HEK293T (cell line): ENCODE measurements around the gene SLC16A11.

Experiments
- CTCF ChIA-PET: fragments of 350-600 bp; formaldehyde crosslinking; extraction: SDS; loops from one replicate; lab custom pipeline; 2021; ENCODE audit warnings: antibody characterized with exemption, inconsistent platforms; lab: Yijun Ruan, JAX
- POLR2A ChIA-PET: fragments of 350-600 bp; formaldehyde crosslinking; extraction: SDS; loops from one replicate; lab custom pipeline; 2020; ENCODE audit warnings: antibody characterized with exemption, inconsistent platforms; lab: Yijun Ruan, JAX
- DNase-seq: peaks from one replicate; pipeline ENCODE4 v3.0.0; 2012; ENCODE audit warnings: mixed read lengths; ENCODE audit errors: extremely low spot score
- ARNT ChIP-seq: fragments of 450-650 bp; IDR thresholded peaks from 2 replicates; pipeline ENCODE4 v1.6.1; 2017; ENCODE audit warnings: mild to moderate bottlenecking
- BHLHE40 ChIP-seq: fragments of 450-650 bp; IDR thresholded peaks from 2 replicates; pipeline ENCODE4 v1.6.1; 2016; ENCODE audit warnings: mild to moderate bottlenecking, moderate library complexity, borderline replicate concordance
- CTBP1 ChIP-seq: fragments of 450-650 bp; IDR thresholded peaks from 2 replicates; pipeline ENCODE4 v1.6.1; 2016; ENCODE audit warnings: borderline replicate concordance
- ELF4 ChIP-seq: fragments of 450-650 bp; IDR thresholded peaks from 2 replicates; pipeline ENCODE4 v1.6.1; 2017; ENCODE audit warnings: antibody characterized with exemption
- FOXA1 ChIP-seq: fragments of 450-650 bp; IDR thresholded peaks from 2 replicates; pipeline ENCODE4 v1.6.1; 2016; ENCODE audit warnings: mild to moderate bottlenecking
- FOXK2 ChIP-seq: fragments of 450-650 bp; IDR thresholded peaks from 2 replicates; pipeline ENCODE4 v1.6.1; 2016; ENCODE audit warnings: mild to moderate bottlenecking
- FOXM1 ChIP-seq: fragments of 450-650 bp; IDR thresholded peaks from 2 replicates; pipeline ENCODE4 v1.6.1; 2017; ENCODE audit warnings: mild to moderate bottlenecking, borderline replicate concordance
- HDGF ChIP-seq: fragments of 450-650 bp; IDR thresholded peaks from 2 replicates; pipeline ENCODE4 v1.6.1; 2017; ENCODE audit warnings: antibody characterized with exemption, borderline replicate concordance
- L3MBTL2 ChIP-seq: fragments of 450-650 bp; conservative IDR thresholded peaks from 2 replicates; pipeline ENCODE4 v1.6.1; 2016; ENCODE audit warnings: mild to moderate bottlenecking
- LEF1 ChIP-seq: fragments of 450-650 bp; IDR thresholded peaks from 2 replicates; pipeline ENCODE4 v1.6.1; 2017; ENCODE audit warnings: mild to moderate bottlenecking, borderline replicate concordance
- NFRKB ChIP-seq: fragments of 450-650 bp; IDR thresholded peaks from 2 replicates; pipeline ENCODE4 v1.6.1; 2016; ENCODE audit warnings: mild to moderate bottlenecking, moderate library complexity
- PKNOX1 ChIP-seq: fragments of 450-650 bp; IDR thresholded peaks from 2 replicates; pipeline ENCODE4 v1.6.1; 2016
- SP1 ChIP-seq: fragments of 450-650 bp; IDR thresholded peaks from 2 replicates; pipeline ENCODE4 v1.6.1; 2017
- SUZ12 ChIP-seq: fragments of 450-650 bp; IDR thresholded peaks from 2 replicates; pipeline ENCODE4 v1.6.1; 2016; ENCODE audit warnings: mild to moderate bottlenecking
- TARDBP ChIP-seq: fragments of 450-650 bp; IDR thresholded peaks from 2 replicates; pipeline ENCODE4 v1.6.1; 2016
- ZNF384 ChIP-seq: fragments of 450-650 bp; IDR thresholded peaks from 2 replicates; pipeline ENCODE4 v1.6.1; 2016

Gene SLC16A11

DNA sequence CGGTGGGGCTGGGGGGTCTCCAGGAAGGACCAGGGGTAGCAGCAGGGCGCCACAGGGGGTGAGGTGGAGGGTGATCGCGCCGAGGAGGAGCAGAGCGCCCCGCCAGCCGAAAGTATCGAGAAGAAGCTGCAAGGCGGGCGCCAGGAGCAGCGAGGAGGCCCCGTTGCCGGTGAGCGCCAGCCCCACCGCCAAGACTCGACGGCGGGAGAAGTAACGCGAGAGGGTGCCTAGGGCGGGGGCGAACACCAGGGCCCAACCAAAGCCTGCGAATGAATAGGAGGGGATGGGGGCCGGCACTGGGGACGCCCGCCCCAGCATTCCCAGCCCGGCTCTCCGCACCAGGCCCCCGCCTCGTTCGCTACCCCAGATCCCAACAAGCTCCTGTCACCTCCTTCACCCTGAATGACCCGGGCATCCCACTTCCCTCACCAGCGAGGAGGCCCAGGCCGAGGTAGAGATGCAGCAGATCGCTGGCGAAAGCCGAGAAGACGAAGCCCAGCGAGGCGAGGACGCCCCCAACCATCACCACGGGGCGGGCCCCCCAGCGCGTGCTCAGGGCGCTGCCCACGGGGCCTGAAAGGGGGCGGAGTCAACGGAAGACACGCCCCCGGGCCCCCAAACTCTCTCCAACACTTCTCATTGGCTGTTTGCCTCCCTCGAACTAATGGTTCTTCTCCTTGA lies 1.3 kb downstream of the SLC16A11 start:
- ChIA-PET POLR2A (no interaction called here), CTCF (no interaction called here)
- no peak for DNase-seq
- no peak for TF ChIP-seq SUZ12
- TF ChIP-seq FOXK2 = no peak
- TF ChIP-seq ELF4 = no peak
- no peak for TF ChIP-seq FOXA1
- no peak for TF ChIP-seq PKNOX1
- TF ChIP-seq FOXM1 = no peak
- no peak for TF ChIP-seq HDGF
- TF ChIP-seq ZNF384 = no peak
- TF ChIP-seq BHLHE40 = no peak
- no peak for TF ChIP-seq L3MBTL2
- TF ChIP-seq LEF1 = no peak
- TF ChIP-seq ARNT = no peak

- CTCF ChIA-PET = no interaction called here
- DNase-seq = no peak
- POLR2A ChIA-PET = interaction anchor here (0.9 kb wide), 1 partner anchor 87 kb away, joined by 3 read pairs; no protein-coding TSS in a partner anchor
- TF ChIP-seq ARNT (no peak), L3MBTL2 (no peak), TARDBP (no peak), LEF1 (no peak), ZNF384 (no peak), FOXA1 (no peak), FOXM1 (no peak), PKNOX1 (no peak), BHLHE40 (no peak), SUZ12 (no peak), FOXK2 (no peak)
Observed at GRCh38 chr17:7041607-7042500, 2.0 kb downstream of the SLC16A11 start.

GRCh38 chr17:7039832-7040231 lies 4.1 kb downstream of the SLC16A11 start:
- no peak for DNase-seq
- ChIA-PET POLR2A (no interaction called here), CTCF (interaction anchor here (0.6 to 1.1 kb wide), 2 partner anchors 370 to 710 kb away, joined by 4 to 5 read pairs; no protein-coding TSS in a partner anchor)
- TF ChIP-seq PKNOX1 (no peak), FOXM1 (no peak), CTBP1 (no peak), ARNT (no peak), SUZ12 (no peak), LEF1 (no peak), ZNF384 (no peak), TARDBP (no peak), SP1 (no peak), BHLHE40 (no peak), HDGF (no peak), NFRKB (no peak), L3MBTL2 (no peak), FOXK2 (no peak), ELF4 (no peak)

DNA sequence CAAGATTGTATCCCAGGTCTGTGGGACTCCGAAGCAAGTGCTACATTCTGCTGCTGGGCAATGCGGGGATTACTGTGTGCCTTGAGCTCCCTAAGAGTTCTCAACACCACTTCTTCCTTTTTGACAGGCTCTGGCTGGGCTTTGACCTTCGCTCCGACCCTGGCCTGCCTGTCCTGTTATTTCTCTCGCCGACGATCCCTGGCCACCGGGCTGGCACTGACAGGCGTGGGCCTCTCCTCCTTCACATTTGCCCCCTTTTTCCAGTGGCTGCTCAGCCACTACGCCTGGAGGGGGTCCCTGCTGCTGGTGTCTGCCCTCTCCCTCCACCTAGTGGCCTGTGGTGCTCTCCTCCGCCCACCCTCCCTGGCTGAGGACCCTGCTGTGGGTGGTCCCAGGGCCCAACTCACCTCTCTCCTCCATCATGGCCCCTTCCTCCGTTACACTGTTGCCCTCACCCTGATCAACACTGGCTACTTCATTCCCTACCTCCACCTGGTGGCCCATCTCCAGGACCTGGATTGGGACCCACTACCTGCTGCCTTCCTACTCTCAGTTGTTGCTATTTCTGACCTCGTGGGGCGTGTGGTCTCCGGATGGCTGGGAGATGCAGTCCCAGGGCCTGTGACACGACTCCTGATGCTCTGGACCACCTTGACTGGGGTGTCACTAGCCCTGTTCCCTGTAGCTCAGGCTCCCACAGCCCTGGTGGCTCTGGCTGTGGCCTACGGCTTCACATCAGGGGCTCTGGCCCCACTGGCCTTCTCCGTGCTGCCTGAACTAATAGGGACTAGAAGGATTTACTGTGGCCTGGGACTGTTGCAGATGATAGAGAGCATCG lies 5.6 kb downstream of the SLC16A11 start:
- no peak for DNase-seq
- CTCF ChIA-PET = interaction anchor here (0.6 to 1.0 kb wide), 3 partner anchors 95 to 107 kb away, joined by 3 to 6 read pairs (median 3); no protein-coding TSS in a partner anchor
- TF ChIP-seq TARDBP (no peak), SP1 (no peak), ELF4 (no peak), HDGF (no peak), ARNT (no peak), BHLHE40 (no peak), FOXA1 (no peak), PKNOX1 (no peak), CTBP1 (no peak), NFRKB (no peak), L3MBTL2 (no peak)
- POLR2A ChIA-PET = interaction anchor here (2.0 to 3.4 kb wide), 2 partner anchors 9 to 26 kb away, joined by 5 to 33 read pairs; partner anchors contain the start of gene RNASEK
